Activated T-cell treated with anti-CD3 and anti-CD28 coated beads for 48 hours (primary cell): ENCODE measurements around the gene RUNX2.

Experiments
- DNase-seq: peaks from one replicate; pipeline ENCODE4 v3.0.0-alpha.2; 2020; ENCODE audit warnings: low read depth

RUNX2 gene

GRCh38 chr6:45351667-45352066, 23.5 kb downstream of the RUNX2 start:
- no peak for DNase-seq

- DNase-seq = no peak
Measured at GRCh38 chr6:45353654-45354053, 25.5 kb downstream of the RUNX2 start.

- DNase-seq = no peak
Measured at GRCh38 chr6:45364466-45364865, 36.3 kb downstream of the RUNX2 start.

DNA sequence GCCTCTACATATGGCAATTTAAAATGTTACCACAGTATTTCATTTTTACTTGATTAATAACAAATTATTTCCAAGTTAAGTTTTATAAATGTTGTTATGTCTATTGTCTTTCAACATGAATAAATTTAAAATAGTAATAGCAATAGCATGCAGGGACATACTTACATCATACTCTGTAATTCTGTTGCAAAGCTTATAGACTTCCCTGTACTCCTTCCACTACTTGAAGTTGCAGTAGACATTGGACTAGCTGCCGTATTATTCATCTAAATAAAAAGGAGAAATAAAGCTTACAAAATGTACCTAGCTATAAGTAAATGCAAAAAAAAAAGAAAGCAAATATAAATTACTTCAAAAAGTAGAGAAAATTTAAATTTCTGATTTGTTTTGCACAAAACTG, 36.9 kb downstream of the RUNX2 start:
- DNase-seq = no peak

- DNase-seq = no peak
Measured at GRCh38 chr6:45366534-45366933, 38.4 kb downstream of the RUNX2 start.

- no peak for DNase-seq
Measured at GRCh38 chr6:45367999-45368398, 39.9 kb downstream of the RUNX2 start.

GRCh38 chr6:45369870-45370269, 41.7 kb downstream of the RUNX2 start:
- DNase-seq = no peak

DNA sequence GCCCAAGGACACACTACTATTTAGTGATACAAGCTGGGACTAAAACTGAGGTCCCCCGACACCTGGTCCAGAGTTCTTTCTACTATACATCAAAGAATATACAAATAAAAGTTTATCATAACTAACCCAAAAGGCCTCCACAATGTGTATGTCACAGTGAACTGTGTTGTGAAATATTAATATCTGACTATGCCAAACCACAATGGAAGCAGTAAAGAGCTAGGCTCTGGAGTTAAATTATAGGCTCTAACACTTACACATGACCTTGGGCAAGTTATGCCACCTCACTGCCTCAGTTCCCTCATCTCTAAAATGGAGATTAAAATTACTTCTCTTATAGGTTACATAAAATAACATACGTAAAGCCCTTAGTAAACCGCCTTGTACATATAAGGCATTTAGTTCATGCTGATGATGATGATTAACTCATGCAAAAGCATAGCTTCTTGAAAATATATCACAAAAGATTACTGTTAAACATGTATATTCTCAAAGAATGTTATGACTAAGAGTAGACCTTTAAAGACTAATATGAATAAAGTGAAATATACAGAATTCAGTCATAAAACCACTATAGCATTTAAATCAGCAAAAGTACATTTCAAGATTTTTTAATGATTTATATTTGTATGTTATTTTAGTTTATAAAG, 43.9 kb downstream of the RUNX2 start:
- DNase-seq = no peak

GRCh38 chr6:45375449-45375848, 47.3 kb downstream of the RUNX2 start:
- no peak for DNase-seq

DNA sequence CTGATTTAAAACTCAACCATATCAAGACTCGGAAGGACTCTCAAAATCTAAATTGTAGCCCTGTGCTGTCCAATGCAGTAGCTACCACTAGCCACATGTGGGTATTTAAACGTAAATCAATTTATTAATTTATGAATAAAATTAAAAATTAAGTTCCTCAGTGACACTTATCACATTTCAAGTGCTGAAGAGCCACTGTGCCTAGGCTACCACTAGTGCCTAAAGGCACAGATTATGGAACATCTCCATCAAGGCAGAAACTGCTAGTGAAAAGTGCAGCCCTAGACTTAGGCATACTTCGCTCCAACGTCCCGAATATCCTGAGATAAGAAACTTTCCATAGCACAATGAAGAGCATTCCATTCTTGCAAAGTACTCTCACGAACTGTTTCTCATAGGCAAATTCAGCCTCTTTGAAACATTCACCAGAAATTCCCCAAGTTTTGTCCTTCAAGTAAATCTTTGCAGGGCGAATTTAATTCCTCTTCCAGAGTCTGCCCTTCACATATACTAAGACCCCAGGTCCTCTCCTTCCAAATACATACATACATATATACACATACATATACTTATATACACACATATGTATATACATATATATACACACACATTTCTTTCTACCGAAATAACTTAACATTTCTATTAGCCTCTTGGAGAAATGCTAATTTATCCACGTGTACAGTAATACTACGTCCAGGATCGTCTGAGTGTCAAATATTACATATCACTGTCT, 48.3 kb downstream of the RUNX2 start:
- DNase-seq = no peak

DNA sequence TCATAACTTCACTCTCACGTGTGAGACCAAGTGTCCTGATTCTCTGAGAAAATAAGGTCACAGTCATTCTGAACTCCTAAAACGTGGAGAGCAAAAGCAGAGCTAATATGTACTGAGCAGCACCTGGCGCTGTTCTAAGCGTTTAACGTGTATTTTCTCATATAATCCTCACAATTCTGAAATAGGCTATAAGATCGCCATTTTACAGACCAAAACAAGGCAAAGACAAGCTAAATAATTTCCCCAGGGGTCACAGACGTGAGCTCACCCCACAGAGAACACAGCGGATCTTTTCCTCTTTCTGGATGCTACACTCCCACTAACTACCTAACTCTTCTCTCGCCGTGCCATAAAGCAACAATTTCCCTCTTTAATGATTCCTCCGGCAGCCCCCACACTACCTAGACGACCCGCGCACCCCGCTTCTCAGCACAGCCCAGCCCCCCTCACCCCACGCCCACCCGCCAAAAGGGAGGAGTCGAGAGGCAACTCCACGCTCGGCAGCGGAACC, 49.0 kb downstream of the RUNX2 start:
- DNase-seq = no peak

DNA sequence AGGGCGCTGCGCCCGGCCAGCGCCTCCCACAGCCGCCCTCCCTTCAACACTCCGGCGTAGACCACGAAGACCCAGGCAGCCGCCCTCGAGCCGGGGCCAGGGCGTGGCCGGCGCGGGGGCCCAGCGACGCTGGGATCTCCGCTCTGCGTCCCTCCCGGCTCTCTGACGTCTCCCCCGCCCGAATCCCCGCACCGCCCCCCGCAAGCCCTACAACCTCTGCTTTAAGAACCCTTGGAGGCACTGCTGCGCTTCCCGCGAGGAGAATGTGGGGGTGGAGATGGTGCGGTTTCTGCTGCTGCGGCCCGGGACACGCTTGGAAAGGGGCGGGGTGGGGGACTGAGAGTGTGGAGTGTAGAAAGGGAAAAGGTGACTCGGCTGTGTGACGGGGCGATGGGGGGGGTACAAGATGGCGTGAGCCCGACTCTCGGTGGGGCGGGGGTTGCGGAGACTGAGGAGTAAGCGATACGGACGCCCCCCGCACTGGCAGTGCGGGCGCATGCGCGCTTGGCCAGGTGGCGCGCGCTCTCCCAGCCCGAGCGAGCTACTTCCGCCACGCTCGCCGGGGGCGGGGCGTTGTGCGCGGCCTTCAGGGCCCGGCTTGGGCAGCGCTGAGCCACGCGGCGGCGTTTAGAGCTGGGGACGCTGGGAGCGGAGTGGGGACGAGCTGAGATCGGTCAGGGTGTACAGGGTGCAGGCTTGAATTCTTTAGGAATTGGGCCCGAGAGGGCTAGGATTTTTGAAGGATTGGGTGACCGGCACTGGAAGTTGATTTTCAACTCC, 49.6 kb downstream of the RUNX2 start, which contains the start of gene SUPT3H:
Gene SUPT3H, minus strand, starts transcription at position 381 of the 780 bp plus-strand sequence.
- DNase-seq = peak; percentile 96

DNA sequence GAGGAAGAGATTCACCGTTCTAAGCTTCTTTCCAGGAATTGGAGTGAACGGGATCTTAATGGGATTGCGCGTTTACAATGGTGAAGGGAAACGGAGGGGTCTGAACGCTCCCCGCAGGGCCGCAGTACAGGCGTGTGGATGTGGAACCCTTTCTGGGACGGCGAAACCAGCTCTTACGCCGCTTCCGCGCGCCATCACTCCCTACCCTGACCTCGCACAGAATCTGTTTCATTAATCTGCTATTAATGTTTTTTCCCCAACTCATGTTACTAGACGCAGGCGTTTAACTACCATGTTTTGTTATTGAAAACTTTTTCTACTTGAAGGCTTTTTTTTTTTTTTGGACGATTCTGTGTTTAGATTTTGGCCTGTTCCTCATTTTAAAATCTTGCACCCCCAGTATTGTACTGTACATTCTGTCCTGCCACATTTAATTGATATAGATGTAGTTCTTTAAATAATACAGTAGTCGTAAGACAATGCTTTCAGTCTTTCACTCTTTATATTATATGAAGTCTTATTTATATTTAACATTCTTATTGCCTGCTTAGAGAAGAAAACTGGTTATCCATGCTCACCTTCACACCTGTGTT, 50.3 kb downstream of the RUNX2 start:
- DNase-seq = no peak

DNA sequence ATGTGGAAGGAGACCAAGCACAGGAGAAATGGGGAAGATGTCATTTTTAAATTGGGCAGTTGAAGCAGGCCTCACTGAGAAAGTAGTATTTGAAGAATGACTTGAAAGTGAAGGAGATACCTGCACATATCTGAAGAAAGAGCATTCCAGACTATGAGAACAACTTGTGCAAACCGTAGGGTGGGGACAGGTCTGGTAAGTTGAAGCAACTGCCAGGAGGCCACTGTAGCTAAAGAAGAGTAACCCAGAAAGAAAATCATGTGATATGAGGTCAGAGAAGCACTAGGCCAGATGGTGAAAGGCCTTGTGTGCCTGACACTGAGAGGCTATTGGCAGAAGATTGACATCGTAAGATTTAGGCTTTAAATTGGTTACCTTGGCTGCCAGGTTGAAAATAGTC, 54.3 kb downstream of the RUNX2 start:
- no peak for DNase-seq

DNA sequence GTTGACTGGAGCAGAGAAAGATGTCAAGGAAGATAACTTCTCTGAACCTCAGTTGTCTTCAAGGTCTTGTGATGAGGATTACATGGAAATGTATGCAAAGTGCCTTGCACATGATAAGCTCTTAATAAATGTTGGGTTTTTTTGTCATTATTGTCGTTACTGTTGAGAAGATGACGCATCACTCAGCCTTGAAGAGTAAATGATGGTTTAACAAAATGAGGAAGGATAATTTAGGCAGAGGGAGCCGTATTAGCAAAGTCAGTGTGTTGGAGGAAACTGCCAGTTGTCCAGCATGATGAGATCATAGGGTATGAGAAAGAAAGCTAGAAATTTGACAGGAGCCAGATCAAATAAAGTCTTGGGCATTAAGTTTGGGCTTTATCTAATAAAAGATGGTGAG, 58.4 kb downstream of the RUNX2 start:
- no peak for DNase-seq

DNA sequence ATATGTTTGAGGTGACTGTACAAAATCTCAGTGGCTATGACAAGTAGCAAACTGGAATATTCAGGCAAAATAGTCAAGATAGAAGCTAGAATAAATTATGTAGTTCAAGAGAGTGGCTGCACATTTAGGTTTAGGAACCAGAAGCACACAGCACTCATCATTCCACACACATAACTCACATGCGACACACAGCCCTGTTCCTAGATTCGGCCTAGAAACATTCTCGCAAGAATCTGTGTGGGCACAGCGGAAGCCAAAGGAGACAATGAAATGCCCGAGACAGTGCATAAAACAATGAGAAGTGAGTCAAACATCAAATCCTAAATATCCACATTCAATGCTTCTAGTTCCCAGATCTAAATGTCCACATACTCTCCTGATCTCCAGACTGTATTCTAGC, 59.1 kb downstream of the RUNX2 start:
- DNase-seq = no peak

DNA sequence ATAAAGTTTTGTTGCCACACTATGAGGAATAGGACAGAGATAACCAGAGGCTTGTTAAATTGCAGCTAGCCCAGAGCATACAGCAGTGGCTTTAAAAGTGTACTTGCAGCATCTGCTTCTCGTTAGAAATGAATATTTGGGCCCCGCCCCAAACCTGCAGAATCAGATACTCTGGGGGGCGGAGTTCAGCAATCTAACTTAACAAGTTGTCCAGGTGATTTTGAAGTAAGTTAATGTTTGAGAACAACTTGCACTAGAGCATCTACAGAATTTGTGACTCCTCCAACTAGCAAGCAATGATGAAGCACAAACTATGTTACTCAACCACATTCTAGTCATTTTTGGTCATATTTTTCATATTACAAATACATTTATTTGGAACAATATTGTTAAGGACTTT, 60.2 kb downstream of the RUNX2 start:
- no peak for DNase-seq

GRCh38 chr6:45394586-45395095, 66.5 kb downstream of the RUNX2 start:
- no peak for DNase-seq

GRCh38 chr6:45398075-45398813, 70.1 kb downstream of the RUNX2 start:
- no peak for DNase-seq

GRCh38 chr6:45400021-45400420, 71.9 kb downstream of the RUNX2 start:
- no peak for DNase-seq

DNA sequence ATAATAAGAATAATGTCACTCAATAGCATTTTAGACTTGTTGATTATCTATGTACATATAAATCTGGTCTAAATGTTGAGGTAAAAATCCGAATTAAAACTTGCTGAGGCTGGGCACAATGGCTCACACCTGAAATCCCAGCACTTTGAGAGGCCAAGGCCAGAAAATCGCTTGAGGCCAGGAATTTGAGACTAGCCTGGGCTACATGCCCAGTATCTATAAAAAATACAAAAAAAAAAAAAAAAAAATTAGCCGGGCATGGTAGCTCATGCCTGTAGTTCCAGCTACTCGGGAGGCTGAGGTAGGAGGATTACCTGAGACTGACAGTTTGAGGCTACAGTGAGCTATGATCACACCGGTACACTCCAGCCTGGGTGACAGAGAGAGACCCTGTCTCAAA, 83.8 kb downstream of the RUNX2 start:
- DNase-seq = no peak

DNA sequence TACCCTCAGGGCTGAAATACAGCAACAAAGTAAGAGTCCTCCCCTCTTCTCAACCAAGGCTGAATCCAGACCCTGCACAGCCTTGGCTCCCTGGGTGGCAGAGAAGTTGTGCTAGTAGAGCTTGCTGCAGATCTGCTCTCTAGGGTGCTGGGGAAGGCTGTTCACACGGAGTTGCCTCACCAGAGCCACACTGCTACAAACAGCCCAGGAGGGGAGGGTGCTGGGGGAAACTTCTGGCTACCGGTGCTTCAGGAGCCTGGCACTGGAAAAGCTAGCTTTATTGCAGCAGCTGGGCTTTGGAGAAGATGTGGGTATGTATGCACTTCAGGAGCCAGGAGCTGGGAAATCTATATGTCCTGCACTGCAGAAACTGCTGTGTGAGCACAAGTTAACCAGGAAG, 87.2 kb downstream of the RUNX2 start:
- no peak for DNase-seq
